22Rv1 (cell line): Measurements from ENCODE around the gene SHLD1.

Experiments
- H3K27ac ChIP-seq: fragments of 450-650 bp; 2 replicates; pipeline ENCODE4 v1.5.1; 2017
- ZFX ChIP-seq: fragments of 450-650 bp; IDR thresholded peaks from 2 replicates; pipeline ENCODE4 v1.6.1; 2017; ENCODE audit warnings: antibody characterized with exemption, borderline replicate concordance
- TF ChIP-seq, protein P1 (sequence below): fragments of 450-650 bp; IDR thresholded peaks from 2 replicates; pipeline ENCODE4 v1.5.1; 2017; ENCODE audit warnings: mild to moderate bottlenecking

SHLD1 gene

DNA sequence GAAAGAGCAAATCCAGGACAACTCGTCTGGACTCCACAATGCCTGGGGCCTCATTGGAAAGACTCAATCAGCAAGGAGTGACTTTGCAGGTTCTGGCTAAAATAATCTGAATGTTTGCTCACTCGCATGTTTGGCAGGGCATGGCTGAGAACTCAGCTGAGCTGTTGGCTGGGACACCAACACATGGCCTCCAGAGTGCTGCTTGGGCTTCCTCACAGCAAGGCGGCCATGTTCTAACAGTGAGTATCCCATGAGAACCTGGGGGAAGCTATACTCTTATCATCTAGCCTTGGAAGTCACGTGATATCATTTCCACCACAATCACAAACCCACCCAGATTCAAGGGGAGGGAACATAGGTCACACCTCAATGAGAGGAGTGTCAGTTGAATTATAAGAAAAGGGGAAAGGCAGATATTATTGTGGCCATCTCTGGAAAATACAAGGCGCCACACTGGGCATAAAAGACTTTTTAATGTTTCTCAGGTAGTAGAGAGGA, 23.1 kb upstream of the SHLD1 start:
- no peak overlapping the region for H3K27ac ChIP-seq
- TF ChIP-seq, protein P1, sequence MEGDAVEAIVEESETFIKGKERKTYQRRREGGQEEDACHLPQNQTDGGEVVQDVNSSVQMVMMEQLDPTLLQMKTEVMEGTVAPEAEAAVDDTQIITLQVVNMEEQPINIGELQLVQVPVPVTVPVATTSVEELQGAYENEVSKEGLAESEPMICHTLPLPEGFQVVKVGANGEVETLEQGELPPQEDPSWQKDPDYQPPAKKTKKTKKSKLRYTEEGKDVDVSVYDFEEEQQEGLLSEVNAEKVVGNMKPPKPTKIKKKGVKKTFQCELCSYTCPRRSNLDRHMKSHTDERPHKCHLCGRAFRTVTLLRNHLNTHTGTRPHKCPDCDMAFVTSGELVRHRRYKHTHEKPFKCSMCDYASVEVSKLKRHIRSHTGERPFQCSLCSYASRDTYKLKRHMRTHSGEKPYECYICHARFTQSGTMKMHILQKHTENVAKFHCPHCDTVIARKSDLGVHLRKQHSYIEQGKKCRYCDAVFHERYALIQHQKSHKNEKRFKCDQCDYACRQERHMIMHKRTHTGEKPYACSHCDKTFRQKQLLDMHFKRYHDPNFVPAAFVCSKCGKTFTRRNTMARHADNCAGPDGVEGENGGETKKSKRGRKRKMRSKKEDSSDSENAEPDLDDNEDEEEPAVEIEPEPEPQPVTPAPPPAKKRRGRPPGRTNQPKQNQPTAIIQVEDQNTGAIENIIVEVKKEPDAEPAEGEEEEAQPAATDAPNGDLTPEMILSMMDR, result no peak
- TF ChIP-seq ZFX, result no peak

DNA sequence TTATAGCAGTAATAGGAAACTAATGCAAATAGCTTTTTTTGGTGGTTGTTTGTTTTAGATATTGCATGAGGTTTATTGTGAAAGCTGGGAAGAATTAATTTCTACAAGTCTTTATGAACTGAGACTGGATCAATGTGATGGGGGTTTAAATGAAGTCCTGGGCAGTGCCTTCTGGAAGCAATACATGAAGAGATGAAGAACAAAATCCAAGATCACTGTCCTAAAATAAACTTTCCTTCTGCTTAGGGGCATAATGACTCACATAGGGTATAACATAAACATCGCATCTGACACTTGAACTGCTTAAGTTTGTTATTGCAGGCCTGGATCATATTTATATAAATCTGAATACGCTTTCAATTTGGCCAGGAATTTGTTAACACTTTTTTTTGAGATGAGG, 20.9 kb upstream of the SHLD1 start:
- H3K27ac ChIP-seq, result no peak overlapping the region
- TF ChIP-seq, protein P1, result no peak
- no peak for TF ChIP-seq ZFX

DNA sequence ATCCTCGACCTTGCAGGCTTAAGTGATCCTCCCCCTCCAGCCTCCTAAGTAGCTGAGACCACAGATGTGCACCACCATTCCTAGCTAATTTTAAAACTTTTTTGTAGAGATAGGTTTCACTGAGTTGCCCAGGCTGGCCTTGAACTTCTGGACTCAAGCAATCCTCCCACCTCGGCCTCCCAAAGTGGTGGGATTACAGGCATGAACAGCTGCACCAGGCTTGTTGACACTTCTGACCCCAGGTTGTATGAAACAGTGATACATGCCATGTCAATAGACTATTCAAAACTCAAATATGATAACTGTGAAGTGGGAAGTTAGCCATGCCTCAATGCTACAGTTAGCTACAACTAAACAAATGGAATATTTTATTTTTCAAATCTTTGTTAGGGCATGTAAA, 20.1 kb upstream of the SHLD1 start:
- H3K27ac ChIP-seq, result no peak overlapping the region
- TF ChIP-seq, protein P1, result no peak

DNA sequence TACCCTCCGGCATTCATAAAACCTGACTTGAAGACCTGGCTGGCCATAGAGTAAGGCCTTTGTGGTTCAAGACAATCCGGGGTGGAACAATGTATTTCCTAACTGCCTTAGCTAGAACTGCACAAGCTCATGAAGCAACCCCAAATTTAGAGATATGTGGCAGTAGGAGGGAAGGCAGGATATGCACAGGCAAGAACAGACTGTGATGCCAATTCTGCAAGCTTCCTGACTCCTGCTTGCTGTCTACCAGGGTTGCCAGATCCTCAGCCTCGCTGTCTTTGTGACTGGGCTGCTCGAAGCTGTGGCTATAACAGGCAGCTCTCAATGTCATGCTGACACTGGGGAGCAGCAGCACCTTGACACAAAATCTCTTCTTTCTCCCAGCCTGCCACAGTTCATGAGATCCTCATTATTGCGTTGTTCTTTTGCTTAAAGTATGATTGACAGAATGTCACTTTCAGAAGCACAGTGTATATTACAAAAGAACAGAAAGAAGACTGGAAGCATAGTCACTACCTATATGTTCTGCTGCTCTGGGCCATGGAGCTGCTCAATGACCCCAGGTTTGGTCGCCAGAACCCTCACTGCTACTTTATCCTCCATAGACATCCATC, 18.3 kb upstream of the SHLD1 start:
- no peak overlapping the region for H3K27ac ChIP-seq
- TF ChIP-seq, protein P1, result no peak
- TF ChIP-seq ZFX, result no peak

DNA sequence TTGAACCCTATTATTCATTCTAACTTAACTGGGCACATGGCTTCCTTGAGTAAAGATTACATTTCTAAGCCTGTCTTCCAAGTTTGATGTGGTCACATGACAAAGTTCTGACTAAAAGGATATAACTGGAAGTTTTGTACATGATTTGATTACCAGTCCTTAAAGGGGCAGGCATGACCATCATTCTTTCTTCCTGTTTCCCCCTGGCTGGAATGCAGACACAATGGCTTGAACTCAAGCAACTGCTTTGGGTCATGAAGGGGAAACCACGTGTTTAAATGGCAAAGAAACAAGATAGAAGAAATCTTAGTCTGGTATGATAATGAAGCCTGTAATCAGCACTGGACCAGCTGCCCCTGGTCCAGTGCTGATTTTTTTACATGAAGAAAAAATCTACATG, 15.6 kb upstream of the SHLD1 start:
- H3K27ac ChIP-seq, result no peak overlapping the region
- TF ChIP-seq ZFX, result no peak
- TF ChIP-seq, protein P1, result no peak

DNA sequence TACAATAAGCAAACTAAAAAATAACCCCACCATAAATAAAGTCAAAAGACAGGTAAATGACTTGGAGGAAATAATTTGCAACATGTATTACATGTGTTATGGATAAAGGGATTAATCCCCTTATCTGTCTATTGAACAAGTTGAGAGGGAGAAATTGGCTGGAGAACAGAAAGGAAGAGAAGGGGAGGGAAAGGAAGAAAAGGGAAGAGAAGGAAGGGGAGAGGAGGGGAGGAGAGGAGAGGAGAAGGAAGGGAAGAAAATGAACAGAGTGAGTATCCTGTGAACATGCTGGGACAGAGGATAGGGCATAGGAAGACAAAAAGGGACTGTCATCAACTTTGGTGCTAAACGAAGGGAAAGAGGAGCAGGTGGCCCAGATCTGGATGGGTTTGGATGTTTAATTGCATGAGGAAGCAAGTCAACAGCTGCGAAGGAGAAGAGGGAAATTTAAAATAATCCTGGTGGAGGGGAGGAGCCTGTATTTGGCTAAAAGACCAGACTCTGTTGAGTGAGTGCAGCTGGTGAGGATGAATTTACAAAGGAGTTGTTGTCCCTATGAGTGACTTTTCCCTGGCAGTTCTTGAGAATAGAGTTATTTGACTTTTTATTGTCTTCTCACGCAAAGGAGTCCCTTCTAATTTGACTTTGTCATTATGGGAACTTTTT, 14.2 kb upstream of the SHLD1 start:
- no peak overlapping the region for H3K27ac ChIP-seq
- TF ChIP-seq, protein P1, result no peak
- TF ChIP-seq ZFX, result no peak

DNA sequence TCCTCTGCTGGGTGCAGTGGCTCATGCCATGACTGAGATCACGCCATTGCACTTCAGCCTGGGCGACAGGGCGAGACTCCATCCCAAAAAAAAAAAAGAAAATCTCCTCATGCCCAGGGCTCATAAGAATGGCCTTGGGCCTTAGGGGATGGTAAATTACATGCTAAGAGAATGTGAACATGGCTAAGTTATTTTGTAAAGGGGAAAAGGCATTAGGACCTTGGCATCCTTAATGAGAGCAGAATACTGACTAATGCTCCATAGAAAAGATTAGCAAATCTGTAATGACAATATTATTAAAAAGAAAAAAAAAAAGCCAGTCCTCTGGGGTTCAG, 12.6 kb upstream of the SHLD1 start:
- TF ChIP-seq, protein P1, result no peak
- no peak for TF ChIP-seq ZFX
- H3K27ac ChIP-seq, result no peak overlapping the region
